Hepatocyte (in vitro differentiated cells): Measurements from ENCODE around the gene EPN1.

Experiments
- EZH2phosphoT487 ChIP-seq: fragments of 200-600 bp; sonication (generic); IDR thresholded peaks from one replicate; pipeline ENCODE4 v1.6.1; 2018; ENCODE audit warnings: antibody characterized with exemption, mild to moderate bottlenecking, low read depth, moderate library complexity; ENCODE audit not compliant: unreplicated experiment, severe bottlenecking
- TF ChIP-seq, protein P1 (sequence below): fragments of 200-600 bp; sonication (generic); IDR thresholded peaks from 2 replicates; pipeline ENCODE4 v1.5.1; 2016; ENCODE audit warnings: antibody characterized with exemption, mild to moderate bottlenecking; ENCODE audit not compliant: poor library complexity

DNA sequence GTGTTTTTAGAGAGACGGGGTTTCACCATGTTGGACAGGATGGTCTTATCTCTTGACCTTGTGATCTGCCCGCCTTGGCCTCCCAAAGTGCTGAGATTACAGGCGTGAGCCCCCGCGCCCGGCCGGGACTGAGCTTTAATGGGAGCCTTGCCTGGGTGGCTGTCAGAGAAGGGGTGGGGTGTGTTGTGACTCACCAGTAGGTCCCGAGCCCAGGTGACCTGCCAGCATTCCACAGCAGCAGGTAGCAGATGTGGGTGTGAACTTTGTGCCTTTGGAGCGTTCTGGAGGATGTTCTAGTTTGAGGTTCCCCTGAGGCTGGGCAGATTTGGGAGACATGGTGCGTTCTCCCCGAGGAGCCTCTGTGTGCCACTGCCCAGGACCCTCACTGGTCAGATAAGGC is 7.1 kb upstream of the EPN1 start:
- TF ChIP-seq, protein P1, sequence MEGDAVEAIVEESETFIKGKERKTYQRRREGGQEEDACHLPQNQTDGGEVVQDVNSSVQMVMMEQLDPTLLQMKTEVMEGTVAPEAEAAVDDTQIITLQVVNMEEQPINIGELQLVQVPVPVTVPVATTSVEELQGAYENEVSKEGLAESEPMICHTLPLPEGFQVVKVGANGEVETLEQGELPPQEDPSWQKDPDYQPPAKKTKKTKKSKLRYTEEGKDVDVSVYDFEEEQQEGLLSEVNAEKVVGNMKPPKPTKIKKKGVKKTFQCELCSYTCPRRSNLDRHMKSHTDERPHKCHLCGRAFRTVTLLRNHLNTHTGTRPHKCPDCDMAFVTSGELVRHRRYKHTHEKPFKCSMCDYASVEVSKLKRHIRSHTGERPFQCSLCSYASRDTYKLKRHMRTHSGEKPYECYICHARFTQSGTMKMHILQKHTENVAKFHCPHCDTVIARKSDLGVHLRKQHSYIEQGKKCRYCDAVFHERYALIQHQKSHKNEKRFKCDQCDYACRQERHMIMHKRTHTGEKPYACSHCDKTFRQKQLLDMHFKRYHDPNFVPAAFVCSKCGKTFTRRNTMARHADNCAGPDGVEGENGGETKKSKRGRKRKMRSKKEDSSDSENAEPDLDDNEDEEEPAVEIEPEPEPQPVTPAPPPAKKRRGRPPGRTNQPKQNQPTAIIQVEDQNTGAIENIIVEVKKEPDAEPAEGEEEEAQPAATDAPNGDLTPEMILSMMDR: no peak
- TF ChIP-seq EZH2phosphoT487: no peak
